GM12872 (cell line): ENCODE results near the gene AKIP1.

Experiments used
- TF ChIP-seq, protein P1 (sequence below): IDR thresholded peaks from 3 replicates; pipeline ENCODE4 v1.5.1; 2011; ENCODE audit warnings: low read depth, mild to moderate bottlenecking, low read length, moderate library complexity; ENCODE audit not compliant: insufficient read depth

Gene AKIP1

GRCh38 chr11:8937159-8937558 is 26.2 kb downstream of the AKIP1 start:
- TF ChIP-seq, protein P1, sequence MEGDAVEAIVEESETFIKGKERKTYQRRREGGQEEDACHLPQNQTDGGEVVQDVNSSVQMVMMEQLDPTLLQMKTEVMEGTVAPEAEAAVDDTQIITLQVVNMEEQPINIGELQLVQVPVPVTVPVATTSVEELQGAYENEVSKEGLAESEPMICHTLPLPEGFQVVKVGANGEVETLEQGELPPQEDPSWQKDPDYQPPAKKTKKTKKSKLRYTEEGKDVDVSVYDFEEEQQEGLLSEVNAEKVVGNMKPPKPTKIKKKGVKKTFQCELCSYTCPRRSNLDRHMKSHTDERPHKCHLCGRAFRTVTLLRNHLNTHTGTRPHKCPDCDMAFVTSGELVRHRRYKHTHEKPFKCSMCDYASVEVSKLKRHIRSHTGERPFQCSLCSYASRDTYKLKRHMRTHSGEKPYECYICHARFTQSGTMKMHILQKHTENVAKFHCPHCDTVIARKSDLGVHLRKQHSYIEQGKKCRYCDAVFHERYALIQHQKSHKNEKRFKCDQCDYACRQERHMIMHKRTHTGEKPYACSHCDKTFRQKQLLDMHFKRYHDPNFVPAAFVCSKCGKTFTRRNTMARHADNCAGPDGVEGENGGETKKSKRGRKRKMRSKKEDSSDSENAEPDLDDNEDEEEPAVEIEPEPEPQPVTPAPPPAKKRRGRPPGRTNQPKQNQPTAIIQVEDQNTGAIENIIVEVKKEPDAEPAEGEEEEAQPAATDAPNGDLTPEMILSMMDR = no peak

DNA sequence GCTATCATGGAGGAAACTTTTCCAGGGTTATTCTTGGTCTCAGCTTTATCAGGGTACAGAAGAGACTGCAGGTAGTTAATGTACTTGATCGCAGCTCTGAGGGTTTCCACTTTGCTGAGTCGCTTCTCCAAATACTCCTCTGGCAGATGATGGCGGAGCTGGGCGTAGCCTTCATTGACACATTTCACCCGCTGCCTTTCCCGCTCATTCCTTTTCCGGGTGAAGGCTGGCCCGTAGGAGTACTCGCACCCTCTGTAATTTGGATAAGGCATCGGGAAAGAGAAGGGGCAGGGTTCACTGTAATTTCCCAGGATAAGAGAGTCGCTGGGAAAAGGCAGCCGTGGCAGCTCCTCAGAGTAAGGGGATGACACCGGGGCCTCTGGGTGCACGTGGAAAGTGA is 26.7 kb downstream of the AKIP1 start:
- TF ChIP-seq, protein P1 = no peak

- TF ChIP-seq, protein P1 = no peak
These were observed 30.5 kb downstream of the AKIP1 start for GRCh38 chr11:8941341-8942103.

- TF ChIP-seq, protein P1 = no peak
These were observed 31.6 kb downstream of the AKIP1 start, which contains the start of gene ASCL3 for GRCh38 chr11:8942518-8943066. Gene ASCL3 (minus strand): TSS chr11:8943016. CDS start chr11:8938161, 4,855 bp downstream.

DNA sequence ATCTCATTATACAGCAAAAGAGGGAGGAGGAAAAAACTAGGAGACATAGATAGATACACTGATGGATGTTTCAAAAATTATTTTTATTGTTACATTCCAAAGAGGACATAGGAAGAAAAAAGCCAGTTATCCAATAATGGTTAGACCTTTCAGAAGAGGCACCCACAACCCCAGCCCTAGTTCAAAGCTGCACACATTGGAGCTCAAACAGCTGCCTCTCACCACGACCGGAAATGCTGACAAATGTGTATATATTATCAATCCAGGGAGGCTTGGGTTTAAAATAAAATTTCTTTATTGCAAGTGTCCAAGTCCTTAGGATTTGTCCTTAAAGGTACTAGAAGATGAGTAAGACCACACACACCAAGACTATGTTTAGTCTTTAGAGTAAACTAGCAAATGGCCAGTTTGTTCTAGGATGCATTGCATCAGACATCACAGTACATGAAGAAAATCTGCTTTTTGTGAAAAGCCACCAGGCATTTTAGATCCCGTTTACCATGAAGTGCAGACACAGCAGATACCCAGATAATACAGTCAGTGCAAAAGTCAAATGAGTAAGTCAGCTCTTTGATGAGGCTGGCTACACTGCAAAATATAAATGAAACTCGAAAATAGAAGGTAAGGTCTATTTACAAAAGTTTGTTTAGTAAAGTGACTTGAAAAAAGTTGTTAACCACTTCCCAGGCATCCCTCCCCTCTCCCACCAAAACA is 36.4 kb downstream of the AKIP1 start:
- TF ChIP-seq, protein P1 = no peak

DNA sequence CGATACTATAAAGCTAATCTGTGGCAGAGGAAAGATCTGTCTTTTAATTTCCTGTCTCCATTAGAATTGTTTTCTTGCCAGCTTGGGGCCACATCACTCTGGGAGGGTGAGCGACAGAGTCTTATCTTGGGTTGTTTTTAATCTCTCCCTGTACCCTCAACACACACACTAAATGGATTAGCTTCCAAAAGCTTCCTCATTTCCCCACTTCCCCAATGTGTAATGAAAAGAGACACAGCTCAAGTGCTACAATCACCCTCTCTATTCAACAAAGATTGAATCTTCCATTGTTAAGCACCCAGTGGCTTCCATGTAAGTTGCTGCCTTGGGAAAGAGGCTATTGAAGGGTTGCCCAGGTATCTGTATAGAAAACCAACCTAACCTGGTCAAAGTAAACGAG is 37.9 kb downstream of the AKIP1 start:
- TF ChIP-seq, protein P1 = no peak

GRCh38 chr11:8956860-8957259 is 45.9 kb downstream of the AKIP1 start:
- TF ChIP-seq, protein P1 = no peak
